Liver (tissue), 9 donors: ENCODE data around the gene COPS2. TPM values are rescaled to one million over a fixed set of nuclear protein-coding genes. Genes with fewer than 3 reads are reported as not detected.

Source experiments
- DNase-seq: peaks from one replicate; pipeline ENCODE4 v3.0.0-alpha.2; 2017; ENCODE audit warnings: low spot score
- H3K27ac ChIP-seq, 2 donors: one replicate each; pipeline ENCODE4 v1.7.0; 2013; ENCODE audit warnings: inconsistent platforms in 2 of 2, low read length in 2 of 2, control low read depth in 1 of 2, low read depth in 1 of 2, mild to moderate bottlenecking in 1 of 2
- H3K27me3 ChIP-seq, 4 donors: one replicate each; pipeline versions ENCODE4 v1.6.1 to v1.7.0; 2013; ENCODE audit warnings: low read length in 3 of 4, inconsistent platforms in 1 of 4, mild to moderate bottlenecking in 1 of 4, moderate library complexity in 1 of 4; ENCODE audit not compliant: control insufficient read depth in 4 of 4, insufficient read depth in 4 of 4
- H3K36me3 ChIP-seq, 4 donors: one replicate each; pipeline versions ENCODE4 v1.6.1 to v1.7.0; 2013; ENCODE audit warnings: low read length in 3 of 4, mild to moderate bottlenecking in 3 of 4, low read depth in 1 of 4, moderate library complexity in 1 of 4; ENCODE audit not compliant: control insufficient read depth in 4 of 4, insufficient read depth in 3 of 4
- H3K4me1 ChIP-seq, 4 donors: one replicate each; pipeline versions ENCODE4 v1.6.1 to v1.7.0; 2013; ENCODE audit warnings: low read length in 3 of 4, mild to moderate bottlenecking in 3 of 4, moderate library complexity in 1 of 4; ENCODE audit not compliant: control insufficient read depth in 4 of 4, insufficient read depth in 4 of 4
- H3K4me3 ChIP-seq, 3 donors: one replicate each; pipeline versions ENCODE4 v1.6.1 to v1.7.0; 2013; ENCODE audit warnings: low read length in 3 of 3, control low read depth in 1 of 3, low read depth in 1 of 3, mild to moderate bottlenecking in 1 of 3
- H3K9ac ChIP-seq, 2 donors: one replicate each; pipeline ENCODE4 v1.7.0; 2013; ENCODE audit warnings: low read length in 2 of 2, mild to moderate bottlenecking in 2 of 2, moderate library complexity in 2 of 2, control low read depth in 1 of 2, low read depth in 1 of 2
- H3K9me3 ChIP-seq, 4 donors: one replicate each; pipeline versions ENCODE4 v1.6.1 to v1.7.0; 2013; ENCODE audit warnings: low read length in 3 of 4; ENCODE audit not compliant: control insufficient read depth in 4 of 4
- ATF3 ChIP-seq: IDR thresholded peaks from 2 replicates; pipeline ENCODE4 v1.6.1; 2016; ENCODE audit warnings: antibody characterized with exemption
- CTCF ChIP-seq: fragments of 150-350 bp; IDR thresholded peaks from 2 replicates; pipeline ENCODE4 v1.5.1; 2017; ENCODE audit warnings: improper control_type of control experiment, low read depth, low read length; ENCODE audit not compliant: missing input control
- EGR1 ChIP-seq, 2 donors: IDR thresholded peaks; 2 replicates each; pipeline ENCODE4 v1.6.1; 2016 to 2018; ENCODE audit warnings: antibody characterized with exemption in 2 of 2, low read depth in 2 of 2
- FOXA1 ChIP-seq: IDR thresholded peaks from 2 replicates; pipeline ENCODE4 v1.6.1; 2016; ENCODE audit warnings: antibody characterized with exemption
- FOXA2 ChIP-seq: IDR thresholded peaks from 2 replicates; pipeline ENCODE4 v1.6.1; 2016; ENCODE audit warnings: antibody characterized with exemption
- GABPA ChIP-seq, 2 donors: IDR thresholded peaks in 1 of 2; conservative IDR thresholded peaks in 1 of 2; 2 replicates each; pipeline ENCODE4 v1.6.1; 2016; ENCODE audit warnings: antibody characterized with exemption in 2 of 2, mild to moderate bottlenecking in 1 of 2, moderate library complexity in 1 of 2
- HNF4A ChIP-seq, 2 donors: conservative IDR thresholded peaks; 2 replicates each; pipeline ENCODE4 v1.6.1; 2016; ENCODE audit warnings: antibody characterized with exemption in 2 of 2, mild to moderate bottlenecking in 2 of 2
- HNF4G ChIP-seq: IDR thresholded peaks from 2 replicates; pipeline ENCODE4 v1.6.1; 2016; ENCODE audit warnings: antibody characterized with exemption
- JUND ChIP-seq, 2 donors: IDR thresholded peaks; 2 replicates each; pipeline ENCODE4 v1.6.1; 2016; ENCODE audit warnings: antibody characterized with exemption in 2 of 2
- MAX ChIP-seq: IDR thresholded peaks from 2 replicates; pipeline ENCODE4 v1.6.1; 2016; ENCODE audit warnings: antibody characterized with exemption
- NR2F2 ChIP-seq: IDR thresholded peaks from 2 replicates; pipeline ENCODE4 v1.6.1; 2016; ENCODE audit warnings: antibody characterized with exemption
- RAD21 ChIP-seq, 2 donors: IDR thresholded peaks; 2 replicates each; pipeline ENCODE4 v1.6.1; 2016; ENCODE audit warnings: antibody characterized with exemption in 2 of 2, mild to moderate bottlenecking in 2 of 2
- REST ChIP-seq: IDR thresholded peaks from 2 replicates; pipeline ENCODE4 v1.6.1; 2016; ENCODE audit warnings: antibody characterized with exemption, mild to moderate bottlenecking
- RXRA ChIP-seq, 2 donors: IDR thresholded peaks; 2 replicates each; pipeline ENCODE4 v1.6.1; 2017 to 2018; ENCODE audit warnings: antibody characterized with exemption in 2 of 2, mild to moderate bottlenecking in 1 of 2
- SP1 ChIP-seq: IDR thresholded peaks from 2 replicates; pipeline ENCODE4 v1.6.1; 2018; ENCODE audit warnings: antibody characterized with exemption, mild to moderate bottlenecking
- TAF1 ChIP-seq: conservative IDR thresholded peaks from 2 replicates; pipeline ENCODE4 v1.6.1; 2016; ENCODE audit warnings: antibody characterized with exemption, mild to moderate bottlenecking
- YY1 ChIP-seq: IDR thresholded peaks from 2 replicates; pipeline ENCODE4 v1.6.1; 2016; ENCODE audit warnings: antibody characterized with exemption, mild to moderate bottlenecking
- ZBTB33 ChIP-seq: IDR thresholded peaks from 2 replicates; pipeline ENCODE4 v1.6.1; 2016; ENCODE audit warnings: antibody characterized with exemption
- WGBS: extraction: QIAGEN DNeasy Blood & Tissue Kit; methylation state at CpG from one replicate; pipeline ENCODE4 v1.1.7; 2013; 5-methylcytosine and 5-hydroxymethylcytosine counted together
- polyA plus RNA-seq, 2 donors: library from polyadenylated mRNA; stranded (reverse) in 1 of 2; unstranded in 1 of 2; fragments of 200-250 nt in 1 of 2; fragments of >200 nt in 1 of 2; fragmentation: Nextera tagmentation in 1 of 2; extraction: Ambion mirVana in 1 of 2; gene quantifications; one replicate each; pipeline versions ENCODE4 v1.2.1 to v1.2.3, GENCODE V29; 2013 to 2015
- total RNA-seq, 2 donors: library from RNA; depleted of rRNA; stranded (reverse); fragments of >200 nt; gene quantifications; one replicate each; pipeline ENCODE4 v1.2.3, GENCODE V29; 2014
- donor health status: healthy.
- donor health status: healthy.
- donor health status: healthy.
- donor health status: healthy.
- donor health status: healthy.

The COPS2 gene
- total and polyA plus RNA-seq, 4 donors = 14.0 to 36.0 (median 25.5) TPM

- H3K27me3 ChIP-seq = no peaks in the 10 kb centered on the region
- no peaks in the 10 kb centered on the region for H3K9me3 ChIP-seq
- DNase-seq = no peak
- H3K4me3 ChIP-seq = no peak overlapping the region
- no peak for TF ChIP-seq JUND (IDR thresholded peaks at IDR 0.05)
- TF ChIP-seq SP1 = no peak
- TF ChIP-seq NR2F2 = no peak
- TF ChIP-seq HNF4A (conservative IDR thresholded peaks at IDR 0.05) = no peak
- TF ChIP-seq ATF3 = no peak
- TF ChIP-seq RXRA (IDR thresholded peaks at IDR 0.05) = peak in 1 of 2 donors; percentile 7
- H3K36me3 ChIP-seq = no peaks in the 10 kb centered on the region
- H3K9ac ChIP-seq = no peak overlapping the region
- H3K4me1 ChIP-seq = peaks cover 0 to 7% (median 2%) of the 10 kb centered on the region in 4 donors
- WGBS = 48% methylated on average over 5 of the region's 5 CpGs
- no peak overlapping the region for H3K27ac ChIP-seq
These were observed 69.5 kb downstream of the COPS2 start for GRCh38 chr15:49085696-49086459.

GRCh38 chr15:49084285-49084570 lies 71.2 kb downstream of the COPS2 start:
- Histone ChIP-seq H3K27me3 (no peaks in the 10 kb centered on the region), H3K4me3 (no peak overlapping the region), H3K4me1 (peaks cover 0 to 7% (median 2%) of the 10 kb centered on the region in 4 donors), H3K36me3 (no peaks in the 10 kb centered on the region), H3K9ac (no peak overlapping the region), H3K9me3 (no peaks in the 10 kb centered on the region), H3K27ac (no peak overlapping the region)
- TF ChIP-seq EGR1 (IDR thresholded peaks at IDR 0.05; ENCODE audit: low read depth in 2 of 2) (no peak), TAF1 (no peak), YY1 (no peak), ATF3 (no peak), NR2F2 (no peak), REST (no peak), RXRA (IDR thresholded peaks at IDR 0.05) (no peak), RAD21 (IDR thresholded peaks at IDR 0.05) (no peak), FOXA1 (no peak), HNF4G (no peak), MAX (no peak), CTCF (no peak), ZBTB33 (no peak), FOXA2 (no peak), HNF4A (conservative IDR thresholded peaks at IDR 0.05) (no peak), JUND (IDR thresholded peaks at IDR 0.05) (no peak), GABPA (IDR thresholded peaks at IDR 0.05 in 1 of 2, conservative IDR thresholded peaks at IDR 0.05 in 1 of 2) (no peak), SP1 (no peak)
- no peak for DNase-seq
- 98% methylated on average over 3 of the region's 3 CpGs for WGBS
